ENCODE results near the gene TSEN2.

The TSEN2 gene

DNA sequence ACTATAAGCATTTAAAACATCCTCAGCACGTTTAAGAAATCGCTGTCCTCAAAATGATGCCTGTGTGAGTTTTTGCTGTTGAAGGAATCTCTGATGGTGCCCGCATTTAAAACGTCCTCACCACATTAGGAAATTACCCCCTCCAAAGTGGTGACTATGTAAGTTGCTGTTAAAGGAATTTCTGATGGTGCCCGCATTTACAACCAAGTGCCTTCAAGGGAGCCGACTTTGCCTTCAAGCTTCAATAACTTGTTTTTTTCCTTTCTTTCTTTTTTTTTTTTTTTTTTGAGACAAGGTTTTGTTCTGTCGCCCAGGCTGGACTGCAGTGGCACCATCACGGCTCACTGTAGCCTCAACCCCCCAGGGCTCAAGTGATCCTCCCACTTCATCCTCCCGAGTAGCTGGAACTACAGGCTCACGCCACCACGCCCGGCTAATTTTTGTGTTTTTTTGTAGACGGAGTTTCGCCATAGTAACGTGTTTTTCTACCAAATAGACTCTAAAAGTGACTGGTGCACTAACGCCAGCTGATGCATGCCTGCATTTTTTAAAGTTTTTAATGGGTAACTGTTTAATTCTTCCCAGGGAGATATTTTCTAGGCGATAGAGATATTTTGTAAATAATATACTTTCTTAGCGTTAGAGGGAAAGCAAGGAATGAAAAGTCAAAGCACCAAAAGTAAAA is 19.0 kb upstream of the TSEN2 start:
- TF ChIP-seq, protein P1, sequence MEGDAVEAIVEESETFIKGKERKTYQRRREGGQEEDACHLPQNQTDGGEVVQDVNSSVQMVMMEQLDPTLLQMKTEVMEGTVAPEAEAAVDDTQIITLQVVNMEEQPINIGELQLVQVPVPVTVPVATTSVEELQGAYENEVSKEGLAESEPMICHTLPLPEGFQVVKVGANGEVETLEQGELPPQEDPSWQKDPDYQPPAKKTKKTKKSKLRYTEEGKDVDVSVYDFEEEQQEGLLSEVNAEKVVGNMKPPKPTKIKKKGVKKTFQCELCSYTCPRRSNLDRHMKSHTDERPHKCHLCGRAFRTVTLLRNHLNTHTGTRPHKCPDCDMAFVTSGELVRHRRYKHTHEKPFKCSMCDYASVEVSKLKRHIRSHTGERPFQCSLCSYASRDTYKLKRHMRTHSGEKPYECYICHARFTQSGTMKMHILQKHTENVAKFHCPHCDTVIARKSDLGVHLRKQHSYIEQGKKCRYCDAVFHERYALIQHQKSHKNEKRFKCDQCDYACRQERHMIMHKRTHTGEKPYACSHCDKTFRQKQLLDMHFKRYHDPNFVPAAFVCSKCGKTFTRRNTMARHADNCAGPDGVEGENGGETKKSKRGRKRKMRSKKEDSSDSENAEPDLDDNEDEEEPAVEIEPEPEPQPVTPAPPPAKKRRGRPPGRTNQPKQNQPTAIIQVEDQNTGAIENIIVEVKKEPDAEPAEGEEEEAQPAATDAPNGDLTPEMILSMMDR (IDR thresholded peaks at IDR 0.05), result no peak

DNA sequence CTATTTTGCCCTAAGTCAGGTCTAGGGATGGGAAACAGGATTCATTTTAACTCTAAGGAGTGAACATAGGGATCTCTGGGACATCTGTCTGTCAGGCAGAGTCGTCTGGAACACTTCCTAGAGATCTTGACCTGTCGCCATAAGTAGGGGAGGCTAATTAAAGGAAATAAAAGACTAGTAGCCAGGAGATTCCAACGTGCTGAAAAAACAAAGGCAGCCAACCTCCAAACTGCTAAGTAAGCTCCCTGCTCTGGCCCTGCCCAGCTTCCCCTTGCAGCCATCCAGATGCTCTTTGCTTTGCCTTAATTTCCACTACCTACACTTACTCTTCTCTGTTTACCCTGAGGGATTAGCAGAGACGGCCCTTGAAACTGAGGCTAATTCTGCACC is 18.4 kb upstream of the TSEN2 start:
- TF ChIP-seq, protein P1 (IDR thresholded peaks at IDR 0.05), result no peak

DNA sequence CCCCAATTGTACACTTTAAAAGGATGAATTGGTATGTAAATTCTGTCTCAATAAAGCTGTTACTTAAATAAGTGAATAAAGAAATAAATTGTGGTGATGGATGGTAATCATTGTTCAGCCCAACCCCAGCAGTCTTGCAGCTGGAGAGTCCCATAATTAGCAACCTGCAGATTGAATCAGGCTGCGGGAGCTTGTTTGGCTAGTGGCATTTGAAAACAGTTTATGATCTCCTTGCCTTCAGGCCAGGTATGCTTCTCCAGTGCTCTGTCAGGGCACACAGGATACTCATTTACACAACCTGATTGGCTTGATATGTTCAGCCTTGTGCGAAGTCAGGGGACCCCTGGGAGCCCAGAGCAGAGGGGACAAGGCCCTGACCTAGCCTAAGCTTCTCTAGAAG is 16.5 kb upstream of the TSEN2 start:
- TF ChIP-seq, protein P1 (IDR thresholded peaks at IDR 0.05), result no peak

DNA sequence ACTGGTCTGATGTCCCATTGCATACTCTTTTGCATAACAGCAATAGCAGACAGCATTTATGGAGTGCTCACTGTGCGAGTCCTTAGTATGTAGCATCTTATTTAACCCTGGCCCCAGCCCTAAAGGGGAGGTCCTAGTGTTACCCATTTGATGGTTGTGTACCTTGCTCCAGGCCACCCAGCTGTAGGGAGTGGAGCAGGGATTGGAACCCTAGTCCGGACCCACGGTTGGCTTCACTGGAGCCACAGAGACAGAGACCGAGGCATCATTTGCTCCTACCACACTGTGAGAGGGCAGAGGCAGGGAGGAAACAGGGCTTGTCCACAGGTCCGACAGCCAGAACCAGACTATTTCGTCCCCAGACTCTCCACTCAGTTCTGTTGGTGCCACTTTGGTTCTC is 16.0 kb upstream of the TSEN2 start:
- TF ChIP-seq, protein P1 (IDR thresholded peaks at IDR 0.05), result no peak

DNA sequence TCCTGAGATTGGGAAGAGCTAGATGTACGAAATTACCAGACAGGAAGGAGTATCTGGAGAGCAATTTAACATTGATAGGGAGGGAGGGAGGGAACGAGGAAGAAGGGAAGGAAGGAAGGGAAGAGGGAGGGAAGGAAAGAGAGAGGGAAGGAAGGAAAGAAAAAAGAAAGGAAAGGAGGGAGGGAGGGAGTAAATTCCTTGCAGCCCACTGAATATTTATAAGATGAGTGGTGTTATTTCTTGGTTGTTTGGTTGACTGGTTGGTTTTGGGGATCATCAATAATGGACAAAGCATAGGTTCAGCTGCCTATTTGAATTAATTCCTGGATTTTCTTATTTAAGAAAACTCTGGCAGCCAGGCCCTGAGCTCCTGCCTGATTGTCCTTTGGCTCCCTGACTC is 15.5 kb upstream of the TSEN2 start:
- TF ChIP-seq, protein P1 (IDR thresholded peaks at IDR 0.05), result no peak

DNA sequence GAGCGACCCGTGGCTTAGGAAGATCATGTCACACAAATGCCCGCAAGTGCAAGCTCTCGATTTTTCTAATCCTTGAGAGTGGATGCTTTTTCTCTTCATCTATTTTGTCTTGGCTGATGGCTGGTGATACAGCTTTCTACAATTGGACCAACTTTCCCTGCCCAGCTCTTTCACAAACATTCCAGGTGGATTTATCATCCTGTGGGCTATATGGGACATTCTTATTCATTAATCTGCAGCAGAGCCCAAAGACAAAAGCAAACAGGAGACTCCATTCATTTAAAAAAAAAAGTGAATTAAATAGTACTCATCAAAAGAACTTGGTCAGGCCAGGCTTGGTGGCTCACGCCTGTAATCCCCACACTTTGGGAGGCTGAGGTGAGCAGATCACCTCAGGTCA is 14.2 kb upstream of the TSEN2 start:
- TF ChIP-seq, protein P1 (IDR thresholded peaks at IDR 0.05), result no peak

DNA sequence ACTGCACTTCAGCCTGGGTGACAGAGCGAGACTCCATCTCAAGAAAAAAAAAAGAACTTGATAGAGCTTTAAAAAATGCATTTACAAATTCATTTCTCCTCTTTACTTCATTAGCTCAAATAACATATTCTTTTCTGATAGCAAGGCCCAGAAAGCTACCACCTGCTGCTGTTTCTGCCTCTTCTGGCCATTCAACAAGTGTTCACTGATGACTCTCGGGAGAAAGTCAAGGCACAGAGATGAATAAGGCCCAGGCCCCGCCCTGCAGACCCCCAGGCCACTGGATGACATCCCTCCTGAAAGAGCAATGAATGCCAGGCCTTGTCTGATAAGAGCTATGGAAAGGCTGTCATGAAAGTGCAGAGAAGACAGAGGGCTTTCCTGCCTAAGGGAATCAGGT is 13.6 kb upstream of the TSEN2 start:
- TF ChIP-seq, protein P1 (IDR thresholded peaks at IDR 0.05), result no peak

DNA sequence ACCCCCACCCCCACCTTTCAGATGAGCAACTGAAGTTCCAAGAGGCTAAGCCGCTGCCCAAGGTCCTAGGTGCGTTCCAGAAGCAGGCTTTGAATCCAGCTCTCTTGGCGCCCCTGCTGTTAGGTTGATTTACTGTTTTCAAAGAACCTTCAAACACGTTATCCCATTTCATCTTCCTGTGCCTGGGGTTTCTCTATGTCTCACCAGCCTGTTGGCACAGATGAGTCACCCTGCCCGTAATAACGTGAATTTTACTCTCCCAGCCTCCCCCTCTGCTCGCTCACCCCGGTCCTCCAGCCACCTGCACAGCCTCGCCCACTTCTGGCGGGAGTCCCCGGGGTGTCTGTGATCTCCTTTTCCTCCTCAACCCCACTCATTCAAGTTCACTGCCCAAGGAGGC is 13.0 kb upstream of the TSEN2 start:
- TF ChIP-seq, protein P1 (IDR thresholded peaks at IDR 0.05), result no peak

Data from LNCAP (cell line).